ENCODE measurements around the gene DHH. TPM values are rescaled to one million over a fixed set of nuclear protein-coding genes. Genes with fewer than 3 reads are reported as not detected.

DHH gene
- total RNA-seq, 2 experiments from 2014 or later: 0.06 to 0.17 TPM

DNA sequence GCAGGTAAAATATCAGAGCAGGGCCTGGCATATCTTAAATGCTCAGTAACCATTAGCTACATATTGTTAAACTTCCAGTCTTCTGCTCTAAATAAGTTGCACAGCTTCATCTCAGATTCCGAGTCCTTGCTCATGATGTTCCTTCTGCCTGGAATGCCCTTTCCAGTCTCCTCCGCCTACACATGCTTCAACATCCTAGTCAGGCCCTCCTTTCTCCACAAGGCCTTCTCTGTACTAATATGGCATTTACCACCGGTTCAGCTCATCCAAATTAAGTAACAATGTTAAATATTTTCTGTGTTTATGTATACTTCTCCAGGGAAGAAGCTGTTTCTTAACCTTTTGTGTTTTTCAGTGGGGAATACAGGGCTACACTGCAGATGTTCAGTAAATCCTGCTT lies 8.5 kb downstream of the DHH start:
- CTCF ChIA-PET (ENCODE audit: unreplicated experiment): no interaction called here
- intact Hi-C loops (cut with micrococcal nuclease; ENCODE audit: unreplicated experiment): no loop called here
- Histone ChIP-seq H3K27ac (ENCODE audit: low read depth, low read length, poor library complexity, severe bottlenecking) (no peak overlapping the region), H3K79me2 (ENCODE audit: insufficient read depth, low read depth, low read length) (no peaks in the 10 kb centered on the region), H3K36me3 (ENCODE audit: insufficient read depth, low read length) (no peaks in the 10 kb centered on the region), H4K20me1 (ENCODE audit: insufficient read depth, low read length) (no peaks in the 10 kb centered on the region), H3K4me1 (ENCODE audit: insufficient read depth, low read length, poor library complexity, severe bottlenecking) (peaks cover 12% of the 10 kb centered on the region), H3K9me2 (ENCODE audit: insufficient read depth, low read length) (no peaks in the 10 kb centered on the region), H2AFZ (ENCODE audit: low read length) (no peak overlapping the region), H3K4me3 (ENCODE audit: low read depth, low read length, poor library complexity, severe bottlenecking) (no peak overlapping the region), H3K4me2 (ENCODE audit: low read length) (no peak overlapping the region), H3K9me3 (ENCODE audit: low read length) (no peaks in the 10 kb centered on the region)
- TF ChIP-seq EZH2phosphoT487 (IDR thresholded peaks at IDR 0.05; ENCODE audit: borderline replicate concordance, low read depth, low read length) (no peak), CTCF (conservative IDR thresholded peaks at IDR 0.05; ENCODE audit: low read length) (no peak)
- no peak for DNase-seq (ENCODE audit: low spot score)
- POLR2A ChIA-PET: interaction anchor here (0.6 to 1.1 kb wide), 2 partner anchors 15 to 20 kb away, joined by 3 read pairs; no protein-coding TSS in a partner anchor
- no TSS peak for BruUV-seq (replicated peaks)

- no peaks in the 10 kb centered on the region for H3K9me2 ChIP-seq (ENCODE audit: insufficient read depth, low read length)
- ChIA-PET POLR2A (interaction anchor here (0.6 to 1.7 kb wide), 3 partner anchors 14 to 47 kb away, joined by 3 to 6 read pairs (median 4); partner anchors contain the start of gene RHEBL1), CTCF (ENCODE audit: unreplicated experiment) (no interaction called here)
- H3K9me3 ChIP-seq (ENCODE audit: low read length): no peaks in the 10 kb centered on the region
- intact Hi-C loops (cut with micrococcal nuclease; ENCODE audit: unreplicated experiment): no loop called here
- peaks cover 9% of the 10 kb centered on the region for H3K4me1 ChIP-seq (ENCODE audit: insufficient read depth, low read length, poor library complexity, severe bottlenecking)
- TF ChIP-seq EZH2phosphoT487 (IDR thresholded peaks at IDR 0.05; ENCODE audit: borderline replicate concordance, low read depth, low read length) (no peak), CTCF (conservative IDR thresholded peaks at IDR 0.05; ENCODE audit: low read length) (no peak)
- no peak overlapping the region for H2AFZ ChIP-seq (ENCODE audit: low read length)
- DNase-seq (ENCODE audit: low spot score): no peak
- H3K4me3 ChIP-seq (ENCODE audit: low read depth, low read length, poor library complexity, severe bottlenecking): no peak overlapping the region
- no peaks in the 10 kb centered on the region for H4K20me1 ChIP-seq (ENCODE audit: insufficient read depth, low read length)
- no peaks in the 10 kb centered on the region for H3K79me2 ChIP-seq (ENCODE audit: insufficient read depth, low read depth, low read length)
- H3K4me2 ChIP-seq (ENCODE audit: low read length): no peak overlapping the region
- no peaks in the 10 kb centered on the region for H3K36me3 ChIP-seq (ENCODE audit: insufficient read depth, low read length)
- no TSS peak for BruUV-seq (replicated peaks)
- no peak overlapping the region for H3K27ac ChIP-seq (ENCODE audit: low read depth, low read length, poor library complexity, severe bottlenecking)
Measured at GRCh38 chr12:49084438-49084837, 10.2 kb downstream of the DHH start.

- Histone ChIP-seq H3K4me2 (ENCODE audit: low read length) (no peak overlapping the region), H4K20me1 (ENCODE audit: insufficient read depth, low read length) (no peaks in the 10 kb centered on the region), H3K27ac (ENCODE audit: low read depth, low read length, poor library complexity, severe bottlenecking) (no peak overlapping the region), H3K9me2 (ENCODE audit: insufficient read depth, low read length) (no peaks in the 10 kb centered on the region), H2AFZ (ENCODE audit: low read length) (no peak overlapping the region), H3K4me3 (ENCODE audit: low read depth, low read length, poor library complexity, severe bottlenecking) (no peak overlapping the region), H3K9me3 (ENCODE audit: low read length) (no peaks in the 10 kb centered on the region), H3K36me3 (ENCODE audit: insufficient read depth, low read length) (no peaks in the 10 kb centered on the region), H3K79me2 (ENCODE audit: insufficient read depth, low read depth, low read length) (no peaks in the 10 kb centered on the region), H3K4me1 (ENCODE audit: insufficient read depth, low read length, poor library complexity, severe bottlenecking) (no peaks in the 10 kb centered on the region)
- intact Hi-C loops (cut with micrococcal nuclease; ENCODE audit: unreplicated experiment): no loop called here
- POLR2A ChIA-PET: interaction anchor here (2.5 kb wide), 1 partner anchor 25 kb away, joined by 5 read pairs; no protein-coding TSS in a partner anchor
- CTCF ChIA-PET (ENCODE audit: unreplicated experiment): no interaction called here
- DNase-seq (ENCODE audit: low spot score): no peak
- no TSS peak for BruUV-seq (replicated peaks)
- no peak for TF ChIP-seq EZH2phosphoT487 (IDR thresholded peaks at IDR 0.05; ENCODE audit: borderline replicate concordance, low read depth, low read length)
- TF ChIP-seq CTCF (conservative IDR thresholded peaks at IDR 0.05; ENCODE audit: low read length): no peak
Measured at GRCh38 chr12:49079793-49080192, 14.8 kb downstream of the DHH start.
